Urinary bladder (tissue), 4 donors: Measurements from ENCODE around the gene DNAJC30. TPM values are rescaled to one million over a fixed set of nuclear protein-coding genes. Genes with fewer than 3 reads are reported as not detected.
A peak's percentile ranks its signal among the peaks of the same experiment; 100 is the strongest.
"Not testable (repeated sequence)": the region's sequence is repeated elsewhere in the genome, so short reads cannot be mapped to it uniquely, and the experiment has no call there.

ENCODE experiments used
- DNase-seq: peaks from one replicate; pipeline ENCODE4 v3.0.0-alpha.2; 2015; ENCODE audit errors: extremely low spot score
- H3K27ac ChIP-seq: one replicate; pipeline ENCODE4 v1.5.1; 2013; ENCODE audit warnings: low read depth, mild to moderate bottlenecking, moderate library complexity
- H3K36me3 ChIP-seq: one replicate; pipeline ENCODE4 v1.6.1; 2013; ENCODE audit warnings: mild to moderate bottlenecking, moderate library complexity; ENCODE audit not compliant: insufficient read depth
- H3K4me1 ChIP-seq: one replicate; pipeline ENCODE4 v1.6.1; 2013; ENCODE audit warnings: mild to moderate bottlenecking, moderate library complexity; ENCODE audit not compliant: insufficient read depth
- H3K4me3 ChIP-seq: one replicate; pipeline ENCODE4 v1.5.1; 2013; ENCODE audit warnings: low read depth, low read length
- WGBS: extraction: QIAGEN DNeasy Blood & Tissue Kit; methylation state at CpG from one replicate; pipeline ENCODE4 v1.1.7; 2013; 5-methylcytosine and 5-hydroxymethylcytosine counted together
- polyA plus RNA-seq: library from polyadenylated mRNA; stranded (reverse); fragments of 200-250 nt; gene quantifications from one replicate; pipeline ENCODE4 v1.2.3, GENCODE V29; 2013
- total RNA-seq: library from RNA; depleted of rRNA; stranded (reverse); fragments of >200 nt; gene quantifications from one replicate; pipeline ENCODE4 v1.2.3, GENCODE V29; 2014
- donor health status: healthy with polysubstance abuse.
- donor health status: healthy.

Gene DNAJC30
- total and polyA plus RNA-seq, 2 donors: 2.6 to 11.4 TPM

GRCh38 chr7:73668103-73668885, 15.0 kb downstream of the DNAJC30 start:
- Histone ChIP-seq H3K27ac (no peak overlapping the region), H3K36me3 (no peaks in the 10 kb centered on the region)
- 2% methylated on average over 52 of the region's 52 CpGs for WGBS

GRCh38 chr7:73667344-73668102, 15.7 kb downstream of the DNAJC30 start, which contains the start of gene VPS37D:
VPS37D (plus strand) TSS chr7:73667831; CDS start chr7:73667959, 128 bp downstream.
- Histone ChIP-seq H3K36me3 (no peaks in the 10 kb centered on the region), H3K27ac (no peak within 1 kb of the TSS), H3K4me1 (no peaks in the 10 kb centered on the region), H3K4me3 (peak within 1 kb of the TSS; percentile 88)
- WGBS: 2% methylated on average over 79 of the region's 79 CpGs
- DNase-seq: peak; percentile 69

More at GRCh38 chr7:73668103-73668885, 15.0 kb downstream of the DNAJC30 start:
- Histone ChIP-seq H3K4me1 (no peaks in the 10 kb centered on the region), H3K4me3 (peak overlapping the region; percentile 88)
- DNase-seq: no peak

DNA sequence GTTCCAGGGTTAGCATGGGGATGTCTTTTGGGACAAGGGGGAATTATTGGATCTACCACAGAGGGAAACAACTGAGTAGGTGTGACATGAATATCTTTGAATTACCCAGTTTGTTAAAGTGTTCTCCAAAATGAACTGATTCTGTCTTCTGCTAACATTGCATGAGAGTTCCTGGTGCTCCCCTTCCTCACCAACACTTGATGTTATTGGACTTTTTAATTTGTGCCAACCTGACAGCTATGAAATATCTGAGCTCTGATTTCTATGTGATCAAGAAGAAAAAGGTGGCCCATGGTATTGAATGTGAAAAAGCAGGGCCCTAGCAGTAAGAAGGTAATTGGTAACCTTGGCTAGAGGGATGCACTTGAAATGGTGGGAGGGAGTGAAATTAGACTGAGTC, 20.2 kb downstream of the DNAJC30 start:
- Histone ChIP-seq H3K4me3 (no peak overlapping the region), H3K27ac (no peak overlapping the region), H3K36me3 (no peaks in the 10 kb centered on the region), H3K4me1 (no peaks in the 10 kb centered on the region)
- DNase-seq: no peak

- not testable (repeated sequence) for H3K4me3 ChIP-seq, H3K36me3 ChIP-seq, H3K4me1 ChIP-seq, H3K27ac ChIP-seq, DNase-seq
- WGBS: 65% methylated on average over 4 of the region's 4 CpGs
These were observed 22.7 kb downstream of the DNAJC30 start for GRCh38 chr7:73660594-73660993.

- WGBS: 63% methylated on average over 8 of the region's 8 CpGs
- H3K27ac ChIP-seq: no peak overlapping the region
These were observed 23.3 kb downstream of the DNAJC30 start for GRCh38 chr7:73659983-73660382.

GRCh38 chr7:73655309-73655708, 27.9 kb downstream of the DNAJC30 start:
- not testable (repeated sequence) for H3K4me1 ChIP-seq, H3K27ac ChIP-seq, DNase-seq, H3K36me3 ChIP-seq, H3K4me3 ChIP-seq
- 78% methylated on average over 4 of the region's 4 CpGs for whole genome bisulfite sequencing

More at GRCh38 chr7:73659983-73660382, 23.3 kb downstream of the DNAJC30 start:
- Histone ChIP-seq H3K4me1 (no peaks in the 10 kb centered on the region), H3K4me3 (no peak overlapping the region), H3K36me3 (no peaks in the 10 kb centered on the region)
- DNase-seq: no peak

DNA sequence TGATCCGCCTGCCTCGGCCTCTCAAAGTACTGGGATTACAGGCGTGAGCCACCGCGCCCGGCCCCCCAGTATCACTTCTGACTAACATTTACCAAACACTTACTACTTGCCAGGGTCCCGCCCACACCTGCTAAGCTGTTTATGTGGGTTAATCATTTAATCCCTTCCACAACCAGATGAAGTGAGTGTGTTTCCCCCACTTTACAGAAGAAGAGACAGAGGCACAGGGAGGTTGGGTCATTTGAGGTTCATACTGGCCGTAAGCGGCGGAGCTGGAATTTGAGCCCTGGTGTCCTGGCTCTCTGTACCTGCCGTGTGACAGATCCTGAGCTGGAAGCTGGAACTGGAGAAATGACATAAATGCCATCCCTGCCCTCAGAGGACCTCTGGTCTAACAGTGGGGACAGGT, 30.7 kb downstream of the DNAJC30 start:
- WGBS: 69% methylated on average over 11 of the region's 11 CpGs

GRCh38 chr7:73650524-73650923, 32.7 kb downstream of the DNAJC30 start:
- no peak overlapping the region for H3K27ac ChIP-seq
- 64% methylated on average over 5 of the region's 5 CpGs for WGBS
- DNase-seq: no peak
- no peak overlapping the region for H3K4me3 ChIP-seq
- H3K36me3 ChIP-seq: no peaks in the 10 kb centered on the region
- no peaks in the 10 kb centered on the region for H3K4me1 ChIP-seq

More for the DNA sequence above, 30.7 kb downstream of the DNAJC30 start:
- H3K27ac ChIP-seq: no peak overlapping the region
- no peaks in the 10 kb centered on the region for H3K36me3 ChIP-seq
- no peak for DNase-seq
- no peaks in the 10 kb centered on the region for H3K4me1 ChIP-seq
- H3K4me3 ChIP-seq: no peak overlapping the region

DNA sequence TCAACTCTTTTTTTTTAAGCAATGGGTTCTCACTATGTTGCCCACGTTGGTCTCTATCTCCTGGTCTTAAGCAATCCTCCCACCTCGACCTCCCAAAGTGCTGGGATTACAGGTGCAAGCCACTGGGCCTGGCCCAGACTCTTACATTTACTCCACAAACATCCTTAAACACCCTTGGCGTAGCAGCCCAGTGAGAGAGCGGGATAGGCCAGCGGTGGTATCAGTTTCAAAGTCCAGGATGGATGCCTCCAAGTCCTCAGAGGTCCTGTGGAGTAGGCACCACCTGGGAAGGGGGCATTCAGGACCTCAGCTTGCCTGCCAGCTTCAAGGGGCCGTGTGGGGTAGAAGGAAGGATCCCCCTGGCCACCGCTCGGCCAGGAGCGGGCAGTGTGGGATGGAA, 33.7 kb downstream of the DNAJC30 start:
- H3K4me3 ChIP-seq: no peak overlapping the region
- H3K4me1 ChIP-seq: no peaks in the 10 kb centered on the region
- no peaks in the 10 kb centered on the region for H3K36me3 ChIP-seq
- no peak overlapping the region for H3K27ac ChIP-seq
- DNase-seq: no peak
- WGBS: 43% methylated on average over 9 of the region's 9 CpGs

- WGBS: 39% methylated on average over 1 of the region's 1 CpG
- Histone ChIP-seq H3K4me3 (no peak overlapping the region), H3K36me3 (no peaks in the 10 kb centered on the region), H3K4me1 (no peaks in the 10 kb centered on the region), H3K27ac (no peak overlapping the region)
- DNase-seq: no peak
These were observed 34.5 kb downstream of the DNAJC30 start for GRCh38 chr7:73648593-73649332.

- H3K27ac ChIP-seq: no peak overlapping the region
- H3K36me3 ChIP-seq: no peaks in the 10 kb centered on the region
- under 1% methylated on average over 61 of the region's 62 CpGs for WGBS
- no peak for DNase-seq
- H3K4me3 ChIP-seq: peak overlapping the region; percentile 35
- no peaks in the 10 kb centered on the region for H3K4me1 ChIP-seq
These were observed 35.3 kb downstream of the DNAJC30 start for GRCh38 chr7:73647725-73648592.

DNA sequence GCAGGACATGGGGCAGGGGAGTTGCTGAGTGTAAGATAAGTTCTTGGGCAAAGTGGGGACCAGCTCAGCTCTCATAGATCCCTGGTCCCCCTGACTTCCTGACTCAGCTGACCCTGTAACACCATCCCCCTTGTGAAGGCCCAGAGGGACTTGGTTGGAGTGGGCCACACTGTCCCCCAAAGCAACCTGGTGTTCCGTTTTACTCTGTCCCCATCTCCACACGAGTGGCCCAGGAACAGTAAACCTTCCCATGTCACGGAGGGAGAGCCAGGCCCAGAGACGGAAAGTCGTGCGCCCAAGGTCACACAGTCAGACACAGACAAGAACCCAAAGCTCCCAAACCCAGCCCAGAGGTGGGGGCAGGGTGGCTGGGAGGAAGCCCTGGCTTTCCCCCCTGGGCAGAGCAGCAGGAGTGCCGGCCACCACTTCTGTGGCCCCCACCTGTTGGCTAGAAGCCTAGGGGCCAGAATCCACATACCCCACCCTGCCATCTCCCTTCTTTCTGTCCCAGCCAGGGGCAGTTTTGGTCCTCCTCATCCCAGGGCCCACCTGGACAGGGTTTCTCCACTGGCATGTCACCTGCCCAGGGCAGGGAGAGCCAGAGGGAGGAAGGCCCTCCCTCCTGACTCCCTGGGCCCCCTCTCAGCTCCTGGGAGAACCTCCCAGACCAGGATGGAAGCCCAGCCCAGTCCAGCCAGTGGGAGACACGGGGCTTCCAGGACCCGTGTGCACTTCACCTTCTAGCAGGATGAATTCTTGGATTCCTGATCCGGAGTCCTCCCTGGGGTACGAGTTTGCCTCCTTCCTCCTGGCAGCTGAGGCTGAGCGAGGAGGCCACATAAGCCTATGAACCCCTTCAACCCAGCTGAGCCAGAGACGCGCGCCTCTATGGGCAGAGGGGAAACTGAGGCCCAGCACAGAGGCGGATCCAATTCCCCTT, 36.2 kb downstream of the DNAJC30 start:
- no peak for DNase-seq
- Histone ChIP-seq H3K36me3 (no peaks in the 10 kb centered on the region), H3K4me3 (no peak overlapping the region), H3K4me1 (no peaks in the 10 kb centered on the region), H3K27ac (no peak overlapping the region)
- WGBS: 42% methylated on average over 16 of the region's 16 CpGs
